ENCODE data around the gene GYPB. TPM values are rescaled to one million over a fixed set of nuclear protein-coding genes. Genes with fewer than 3 reads are reported as not detected.
"Not testable (repeated sequence)": the region's sequence is repeated elsewhere in the genome, so short reads cannot be mapped to it uniquely, and the experiment has no call there.

Gene GYPB
- total and polyA plus RNA-seq, 5 donors from 2014 or later, result not detected

GRCh38 chr4:144006200-144006803 lies 12.9 kb downstream of the GYPB start:
- ATAC-seq (ENCODE audit: low read depth in 2 of 2); H3K4me1 Mint-ChIP-seq; H3K27me3 Mint-ChIP-seq: not testable (repeated sequence)

GRCh38 chr4:144005558-144005953 lies 13.6 kb downstream of the GYPB start:
- ATAC-seq (ENCODE audit: low read depth in 2 of 2); H3K4me3 Mint-ChIP-seq; H3K9me3 ChIP-seq (ENCODE audit: control insufficient read depth in 2 of 2, low read length in 2 of 2): not testable (repeated sequence)

More at GRCh38 chr4:144006200-144006803, 12.9 kb downstream of the GYPB start:
- not testable (repeated sequence) for H3K27me3 ChIP-seq (ENCODE audit: control insufficient read depth, insufficient read depth, low read length); H3K9me3 ChIP-seq (ENCODE audit: control insufficient read depth in 2 of 2, low read length in 2 of 2); H3K27ac Mint-ChIP-seq; H3K9me3 Mint-ChIP-seq; H3K36me3 ChIP-seq (ENCODE audit: control insufficient read depth, insufficient read depth, low read length); H3K27ac ChIP-seq (ENCODE audit: insufficient read depth, low read length, poor library complexity, severe bottlenecking); H3K4me3 ChIP-seq (ENCODE audit: low read depth, low read length); H3K4me3 Mint-ChIP-seq; H3K36me3 Mint-ChIP-seq; H3K4me1 ChIP-seq (ENCODE audit: control insufficient read depth, insufficient read depth, low read length, poor library complexity, severe bottlenecking); DNase-seq

GRCh38 chr4:144004868-144005557 lies 14.2 kb downstream of the GYPB start:
- not testable (repeated sequence) for H3K36me3 Mint-ChIP-seq; H3K4me3 ChIP-seq (ENCODE audit: low read depth, low read length); H3K27ac Mint-ChIP-seq; DNase-seq; H3K27me3 Mint-ChIP-seq; H3K36me3 ChIP-seq (ENCODE audit: control insufficient read depth, insufficient read depth, low read length); ATAC-seq (ENCODE audit: low read depth in 2 of 2); H3K4me3 Mint-ChIP-seq; H3K27ac ChIP-seq (ENCODE audit: insufficient read depth, low read length, poor library complexity, severe bottlenecking); H3K27me3 ChIP-seq (ENCODE audit: control insufficient read depth, insufficient read depth, low read length); H3K4me1 Mint-ChIP-seq; H3K4me1 ChIP-seq (ENCODE audit: control insufficient read depth, insufficient read depth, low read length, poor library complexity, severe bottlenecking); H3K9me3 Mint-ChIP-seq; H3K9me3 ChIP-seq (ENCODE audit: control insufficient read depth in 2 of 2, low read length in 2 of 2)

More at GRCh38 chr4:144005558-144005953, 13.6 kb downstream of the GYPB start:
- H3K27ac Mint-ChIP-seq; H3K4me1 Mint-ChIP-seq; H3K27me3 Mint-ChIP-seq; DNase-seq; H3K4me3 ChIP-seq (ENCODE audit: low read depth, low read length); H3K9me3 Mint-ChIP-seq; H3K27me3 ChIP-seq (ENCODE audit: control insufficient read depth, insufficient read depth, low read length); H3K36me3 Mint-ChIP-seq; H3K4me1 ChIP-seq (ENCODE audit: control insufficient read depth, insufficient read depth, low read length, poor library complexity, severe bottlenecking); H3K27ac ChIP-seq (ENCODE audit: insufficient read depth, low read length, poor library complexity, severe bottlenecking); H3K36me3 ChIP-seq (ENCODE audit: control insufficient read depth, insufficient read depth, low read length): not testable (repeated sequence)

DNA sequence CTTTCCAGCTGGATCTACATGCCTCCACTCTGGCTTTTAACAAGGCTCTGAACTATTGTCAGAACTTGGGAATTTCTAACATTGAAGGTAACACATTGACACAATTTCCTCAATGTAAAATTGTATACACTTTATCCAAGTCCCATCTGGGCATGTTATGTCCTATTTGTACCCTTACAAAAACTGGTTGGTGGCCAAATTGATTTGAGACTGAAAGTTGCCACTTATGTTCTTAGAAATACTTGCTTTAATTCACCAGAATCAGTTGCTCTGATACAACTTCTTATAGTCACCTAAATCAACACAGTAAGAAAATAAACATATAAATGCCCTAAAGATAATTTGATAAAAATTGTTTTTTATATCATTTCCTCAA lies 15.3 kb downstream of the GYPB start:
- not testable (repeated sequence) for H3K4me1 Mint-ChIP-seq; DNase-seq; H3K36me3 ChIP-seq (ENCODE audit: control insufficient read depth, insufficient read depth, low read length); H3K4me1 ChIP-seq (ENCODE audit: control insufficient read depth, insufficient read depth, low read length, poor library complexity, severe bottlenecking); H3K27me3 ChIP-seq (ENCODE audit: control insufficient read depth, insufficient read depth, low read length); H3K36me3 Mint-ChIP-seq; H3K27ac Mint-ChIP-seq; H3K27me3 Mint-ChIP-seq; H3K27ac ChIP-seq (ENCODE audit: insufficient read depth, low read length, poor library complexity, severe bottlenecking); H3K4me3 ChIP-seq (ENCODE audit: low read depth, low read length); H3K9me3 ChIP-seq (ENCODE audit: control insufficient read depth in 2 of 2, low read length in 2 of 2); ATAC-seq (ENCODE audit: low read depth in 2 of 2); H3K4me3 Mint-ChIP-seq; H3K9me3 Mint-ChIP-seq

- H3K27me3 ChIP-seq (ENCODE audit: control insufficient read depth, insufficient read depth, low read length); H3K36me3 Mint-ChIP-seq; H3K4me1 Mint-ChIP-seq; H3K4me3 ChIP-seq (ENCODE audit: low read depth, low read length); DNase-seq; H3K4me1 ChIP-seq (ENCODE audit: control insufficient read depth, insufficient read depth, low read length, poor library complexity, severe bottlenecking); H3K27ac ChIP-seq (ENCODE audit: insufficient read depth, low read length, poor library complexity, severe bottlenecking); H3K36me3 ChIP-seq (ENCODE audit: control insufficient read depth, insufficient read depth, low read length); H3K4me3 Mint-ChIP-seq; H3K27me3 Mint-ChIP-seq; H3K9me3 ChIP-seq (ENCODE audit: control insufficient read depth in 2 of 2, low read length in 2 of 2); ATAC-seq (ENCODE audit: low read depth in 2 of 2); H3K27ac Mint-ChIP-seq; H3K9me3 Mint-ChIP-seq: not testable (repeated sequence)
Measured at GRCh38 chr4:144003205-144003889, 15.8 kb downstream of the GYPB start.

GRCh38 chr4:144000331-144000995 lies 18.7 kb downstream of the GYPB start:
- H3K27ac ChIP-seq (ENCODE audit: insufficient read depth, low read length, poor library complexity, severe bottlenecking); H3K27ac Mint-ChIP-seq; H3K27me3 ChIP-seq (ENCODE audit: control insufficient read depth, insufficient read depth, low read length); H3K9me3 Mint-ChIP-seq; DNase-seq; ATAC-seq (ENCODE audit: low read depth in 2 of 2); H3K9me3 ChIP-seq (ENCODE audit: control insufficient read depth in 2 of 2, low read length in 2 of 2); H3K4me3 ChIP-seq (ENCODE audit: low read depth, low read length); H3K4me3 Mint-ChIP-seq; H3K36me3 ChIP-seq (ENCODE audit: control insufficient read depth, insufficient read depth, low read length); H3K36me3 Mint-ChIP-seq; H3K4me1 Mint-ChIP-seq; H3K27me3 Mint-ChIP-seq; H3K4me1 ChIP-seq (ENCODE audit: control insufficient read depth, insufficient read depth, low read length, poor library complexity, severe bottlenecking): not testable (repeated sequence)

- not testable (repeated sequence) for H3K36me3 Mint-ChIP-seq; H3K9me3 Mint-ChIP-seq; ATAC-seq (ENCODE audit: low read depth in 2 of 2); H3K27ac Mint-ChIP-seq; H3K4me3 Mint-ChIP-seq; H3K27ac ChIP-seq (ENCODE audit: insufficient read depth, low read length, poor library complexity, severe bottlenecking); H3K9me3 ChIP-seq (ENCODE audit: control insufficient read depth in 2 of 2, low read length in 2 of 2); H3K4me1 ChIP-seq (ENCODE audit: control insufficient read depth, insufficient read depth, low read length, poor library complexity, severe bottlenecking); H3K4me1 Mint-ChIP-seq; H3K27me3 ChIP-seq (ENCODE audit: control insufficient read depth, insufficient read depth, low read length); H3K36me3 ChIP-seq (ENCODE audit: control insufficient read depth, insufficient read depth, low read length); H3K4me3 ChIP-seq (ENCODE audit: low read depth, low read length); H3K27me3 Mint-ChIP-seq; DNase-seq
Measured at GRCh38 chr4:143996193-143996592, 23.0 kb downstream of the GYPB start.

Measured in CD4-positive, CD25-positive, alpha-beta regulatory T cell (primary cell).